Panc1 (cell line): ENCODE data around the gene DZIP1. TPM values are rescaled to one million over a fixed set of nuclear protein-coding genes. Genes with fewer than 3 reads are reported as not detected.
"Not testable (repeated sequence)": the region's sequence is repeated elsewhere in the genome, so short reads cannot be mapped to it uniquely, and the experiment has no call there.

Experiments used
- ATAC-seq: fragments of 200-7000 bp; cut with Tn5 transposase; 2 replicates; pipeline ENCODE4 v1.9.1; 2020; ENCODE audit warnings: mild to moderate bottlenecking, moderate library complexity
- Bru-seq: library from RNA; stranded (reverse); fragments of 400-500 nt; gene quantifications from one replicate; lab custom pipeline; 2021; lab: Mats Ljungman, UMichigan
- BruChase-seq, 2 experiments: library from RNA; stranded (reverse); fragments of 400-500 nt; gene quantifications; one replicate each; lab custom pipeline; 2021; lab: Mats Ljungman, UMichigan
- BruUV-seq: library from RNA; stranded (reverse); fragments of 400-500 nt; replicated peaks from 2 replicates; lab custom pipeline; 2021; lab: Mats Ljungman, UMichigan
- CTCF ChIA-PET: fragments of 300-600 bp; sonication (Branson Sonifier 250); formaldehyde crosslinking; loops from one replicate; lab custom pipeline; 2022; ENCODE audit warnings: antibody characterized with exemption; lab: Charles Lee
- POLR2A ChIA-PET: fragments of 300-600 bp; sonication (Branson Sonifier 250); formaldehyde crosslinking; loops from one replicate; lab custom pipeline; 2022; ENCODE audit warnings: antibody characterized with exemption; lab: Charles Lee
- DNase-seq: peaks from one replicate; pipeline ENCODE4 v3.0.0-alpha.2; 2010; ENCODE audit warnings: low read depth, low spot score
- H3K27ac ChIP-seq: 2 replicates; pipeline ENCODE4 v1.5.1; 2011; ENCODE audit warnings: mild to moderate bottlenecking, low read length, inconsistent platforms
- H3K27me3 ChIP-seq: fragments of 200-500 bp; sonication (Bioruptor generic); 2 replicates; pipeline ENCODE4 v1.6.0; 2014; ENCODE audit warnings: low read length, inconsistent platforms; ENCODE audit not compliant: control insufficient read depth, insufficient read depth
- H3K36me3 ChIP-seq: fragments of 200-500 bp; sonication (Bioruptor generic); 2 replicates; pipeline ENCODE4 v1.5.1; 2014; ENCODE audit warnings: inconsistent platforms, mild to moderate bottlenecking, low read length, moderate library complexity; ENCODE audit not compliant: control insufficient read depth, insufficient read depth
- H3K4me1 ChIP-seq: 2 replicates; pipeline ENCODE4 v1.5.1; 2011; ENCODE audit warnings: inconsistent platforms, mild to moderate bottlenecking, low read length, moderate library complexity; ENCODE audit not compliant: control insufficient read depth, insufficient read depth
- H3K4me3 ChIP-seq, 2 experiments: 2 replicates each; pipeline ENCODE4 v1.5.1; 2011 to 2012; ENCODE audit warnings: low read depth in 2 of 2, low read length in 2 of 2, mild to moderate bottlenecking in 2 of 2, inconsistent platforms in 1 of 2, moderate library complexity in 1 of 2
- H3K9me3 ChIP-seq: fragments of 200-500 bp; sonication (Bioruptor generic); 2 replicates; pipeline ENCODE4 v1.5.1; 2014; ENCODE audit warnings: low read depth, mild to moderate bottlenecking, inconsistent platforms, low read length, moderate library complexity; ENCODE audit not compliant: control insufficient read depth, insufficient read depth
- POLR2AphosphoS5 ChIP-seq: IDR thresholded peaks from 2 replicates; pipeline ENCODE4 v1.6.1; 2012; ENCODE audit warnings: mild to moderate bottlenecking, low read depth, low read length, moderate library complexity
- SIN3A ChIP-seq: IDR thresholded peaks from 2 replicates; pipeline ENCODE4 v1.6.1; 2012; ENCODE audit warnings: low read depth, mild to moderate bottlenecking, low read length, moderate library complexity, borderline replicate concordance; ENCODE audit not compliant: insufficient read depth
- TCF7L2 ChIP-seq: IDR thresholded peaks from 2 replicates; pipeline ENCODE4 v1.6.1; 2011; ENCODE audit warnings: mild to moderate bottlenecking, low read depth, low read length, inconsistent platforms
- in situ Hi-C: cut with HindIII; loops from 2 replicates; pipeline ENCODE4 v1.10.0; 2016; ENCODE audit warnings: low sequenced_read_pairs, low pct_unique_long_range_greater_than_20kb
- intact Hi-C: fragments of 100-400 bp; cut with micrococcal nuclease; formaldehyde crosslinking; loops from one replicate; pipeline ENCODE4 v1.10.0; 2022; ENCODE audit not compliant: unreplicated experiment
- long read RNA-seq: library from polyadenylated mRNA; unstranded; transcript quantifications from one replicate; pipeline ENCODE4 v2.0.0, GENCODE V29; 2021; ENCODE audit not compliant: unreplicated experiment
- polyA plus RNA-seq: library from polyadenylated mRNA; unstranded; fragments of >200 nt; gene quantifications from one replicate; pipeline ENCODE4 v1.2.1, GENCODE V29; 2012; ENCODE audit warnings: missing spikeins; ENCODE audit not compliant: insufficient read length
- total RNA-seq: library from RNA; stranded (reverse); gene quantifications from one replicate; pipeline ENCODE4 v1.2.1, GENCODE V29; 2021; ENCODE audit not compliant: unreplicated experiment
- TF ChIP-seq, protein P1 (sequence below), 2 experiments: IDR thresholded peaks; 2 replicates each; pipeline ENCODE4 v1.6.1; 2011 to 2012; ENCODE audit warnings: low read depth in 2 of 2, control low read depth in 1 of 2, low read length in 1 of 2, mild to moderate bottlenecking in 1 of 2, moderate library complexity in 1 of 2; ENCODE audit not compliant: insufficient read depth in 1 of 2
- TF ChIP-seq, protein P2 (sequence below): fragments of 450-650 bp; IDR thresholded peaks from 2 replicates; pipeline ENCODE4 v1.5.1; 2017; ENCODE audit warnings: mild to moderate bottlenecking

DZIP1 gene, protein sequence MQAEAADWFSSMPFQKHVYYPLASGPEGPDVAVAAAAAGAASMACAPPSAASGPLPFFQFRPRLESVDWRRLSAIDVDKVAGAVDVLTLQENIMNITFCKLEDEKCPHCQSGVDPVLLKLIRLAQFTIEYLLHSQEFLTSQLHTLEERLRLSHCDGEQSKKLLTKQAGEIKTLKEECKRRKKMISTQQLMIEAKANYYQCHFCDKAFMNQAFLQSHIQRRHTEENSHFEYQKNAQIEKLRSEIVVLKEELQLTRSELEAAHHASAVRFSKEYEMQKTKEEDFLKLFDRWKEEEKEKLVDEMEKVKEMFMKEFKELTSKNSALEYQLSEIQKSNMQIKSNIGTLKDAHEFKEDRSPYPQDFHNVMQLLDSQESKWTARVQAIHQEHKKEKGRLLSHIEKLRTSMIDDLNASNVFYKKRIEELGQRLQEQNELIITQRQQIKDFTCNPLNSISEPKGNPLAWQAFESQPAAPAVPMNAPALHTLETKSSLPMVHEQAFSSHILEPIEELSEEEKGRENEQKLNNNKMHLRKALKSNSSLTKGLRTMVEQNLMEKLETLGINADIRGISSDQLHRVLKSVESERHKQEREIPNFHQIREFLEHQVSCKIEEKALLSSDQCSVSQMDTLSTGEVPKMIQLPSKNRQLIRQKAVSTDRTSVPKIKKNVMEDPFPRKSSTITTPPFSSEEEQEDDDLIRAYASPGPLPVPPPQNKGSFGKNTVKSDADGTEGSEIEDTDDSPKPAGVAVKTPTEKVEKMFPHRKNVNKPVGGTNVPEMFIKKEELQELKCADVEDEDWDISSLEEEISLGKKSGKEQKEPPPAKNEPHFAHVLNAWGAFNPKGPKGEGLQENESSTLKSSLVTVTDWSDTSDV
- 22.9 TPM for total RNA-seq
- polyA plus RNA-seq: 12.0 TPM
- Bru-seq, nascent RNA: percentile 67 among the genes with signal in this experiment
- BruChase-seq, experiment 1, labeled RNA remaining after a 2-hour chase: percentile 74 among the genes with signal in this experiment
- percentile 67 among the genes with signal in this experiment for BruChase-seq, experiment 2, labeled RNA remaining after a 6-hour chase
- long read RNA-seq, full-length matches to known transcripts: 1 of 18 reads
- long read RNA-seq, partial matches to known transcripts: 10 of 18 reads
- long read RNA-seq, other reads (novel, unspliced or antisense): 7 of 18 reads

DNA sequence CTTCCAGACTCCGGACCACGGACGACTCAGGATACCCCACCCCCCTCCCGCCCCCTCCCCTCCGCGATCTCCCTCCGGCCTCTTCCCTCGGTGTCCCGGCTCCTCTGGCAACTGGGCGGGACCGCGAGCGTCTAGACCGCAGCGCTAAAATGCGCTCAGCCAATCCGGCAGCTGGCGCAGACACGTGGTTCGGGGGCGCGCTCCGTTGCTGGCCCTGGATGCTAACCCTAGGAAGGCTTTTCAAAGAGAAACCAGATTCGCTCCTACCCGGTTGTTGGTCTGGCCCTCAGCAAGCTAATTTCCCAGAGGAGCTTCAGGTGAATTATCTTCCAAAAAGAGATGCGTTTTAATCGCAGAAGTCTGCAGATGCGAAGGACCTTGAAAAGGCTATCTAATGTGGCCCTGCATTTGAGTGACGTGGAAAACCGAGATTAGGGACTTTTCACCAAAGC is at the start of gene DZIP1:
TSS of gene DZIP1 (minus strand) at position 106 of the 452 bp plus-strand sequence. CDS start 2,677 bp downstream, outside the sequence.
- no TSS peak for BruUV-seq
- ATAC-seq: peak; percentile 99

DNA sequence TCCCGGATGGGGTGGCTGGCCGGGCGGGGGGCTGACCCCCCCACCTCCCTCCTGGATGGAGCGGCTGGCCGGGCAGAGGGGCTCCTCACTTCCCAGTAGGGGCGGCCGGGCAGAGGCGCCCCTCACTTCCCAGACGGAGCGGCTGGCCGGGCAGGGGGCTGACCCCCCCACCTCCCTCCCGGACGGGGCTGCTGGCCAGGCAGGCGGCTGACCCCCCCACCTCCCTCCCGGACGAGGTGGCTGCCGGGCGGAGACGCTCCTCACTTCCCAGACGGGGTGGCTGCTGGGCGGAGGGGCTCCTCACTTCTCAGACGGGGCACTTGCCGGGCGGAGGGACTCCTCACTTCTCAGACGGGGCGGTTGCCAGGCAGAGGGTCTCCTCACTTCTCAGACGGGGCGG is 46.5 kb upstream of the DZIP1 start:
- POLR2A ChIA-PET, intact Hi-C loops, H3K4me1 ChIP-seq, CTCF ChIA-PET, H3K36me3 ChIP-seq, H3K4me3 ChIP-seq, H3K27ac ChIP-seq, BruUV-seq, H3K27me3 ChIP-seq, ATAC-seq, DNase-seq, in situ Hi-C loops, H3K9me3 ChIP-seq: not testable (repeated sequence)

More for the DNA sequence above, at the start of gene DZIP1:
- Histone ChIP-seq H3K9me3 (no peaks in the 10 kb centered on the region), H3K36me3 (no peaks in the 10 kb centered on the region), H3K4me1 (0 out of 2 replicates have a peak, but pooled peaks cover 5% of the 10 kb centered on the region), H3K27me3 (no peaks in the 10 kb centered on the region), H3K27ac (peak within 1 kb of the TSS; percentile 90), H3K4me3 (peak within 1 kb of the TSS; percentile 67 to 79)
- ChIA-PET CTCF (no interaction called here), POLR2A (no interaction called here)
- peak; percentile 12 for DNase-seq
- in situ Hi-C loops: no loop called here
- TF ChIP-seq SIN3A: no peak
- TF ChIP-seq, protein P1, sequence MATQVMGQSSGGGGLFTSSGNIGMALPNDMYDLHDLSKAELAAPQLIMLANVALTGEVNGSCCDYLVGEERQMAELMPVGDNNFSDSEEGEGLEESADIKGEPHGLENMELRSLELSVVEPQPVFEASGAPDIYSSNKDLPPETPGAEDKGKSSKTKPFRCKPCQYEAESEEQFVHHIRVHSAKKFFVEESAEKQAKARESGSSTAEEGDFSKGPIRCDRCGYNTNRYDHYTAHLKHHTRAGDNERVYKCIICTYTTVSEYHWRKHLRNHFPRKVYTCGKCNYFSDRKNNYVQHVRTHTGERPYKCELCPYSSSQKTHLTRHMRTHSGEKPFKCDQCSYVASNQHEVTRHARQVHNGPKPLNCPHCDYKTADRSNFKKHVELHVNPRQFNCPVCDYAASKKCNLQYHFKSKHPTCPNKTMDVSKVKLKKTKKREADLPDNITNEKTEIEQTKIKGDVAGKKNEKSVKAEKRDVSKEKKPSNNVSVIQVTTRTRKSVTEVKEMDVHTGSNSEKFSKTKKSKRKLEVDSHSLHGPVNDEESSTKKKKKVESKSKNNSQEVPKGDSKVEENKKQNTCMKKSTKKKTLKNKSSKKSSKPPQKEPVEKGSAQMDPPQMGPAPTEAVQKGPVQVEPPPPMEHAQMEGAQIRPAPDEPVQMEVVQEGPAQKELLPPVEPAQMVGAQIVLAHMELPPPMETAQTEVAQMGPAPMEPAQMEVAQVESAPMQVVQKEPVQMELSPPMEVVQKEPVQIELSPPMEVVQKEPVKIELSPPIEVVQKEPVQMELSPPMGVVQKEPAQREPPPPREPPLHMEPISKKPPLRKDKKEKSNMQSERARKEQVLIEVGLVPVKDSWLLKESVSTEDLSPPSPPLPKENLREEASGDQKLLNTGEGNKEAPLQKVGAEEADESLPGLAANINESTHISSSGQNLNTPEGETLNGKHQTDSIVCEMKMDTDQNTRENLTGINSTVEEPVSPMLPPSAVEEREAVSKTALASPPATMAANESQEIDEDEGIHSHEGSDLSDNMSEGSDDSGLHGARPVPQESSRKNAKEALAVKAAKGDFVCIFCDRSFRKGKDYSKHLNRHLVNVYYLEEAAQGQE (IDR thresholded peaks at IDR 0.05; ENCODE audit: insufficient read depth in 1 of 2, low read depth in 2 of 2, low read length in 1 of 2): no peak
- no peak for TF ChIP-seq POLR2AphosphoS5
- TF ChIP-seq, protein P2, sequence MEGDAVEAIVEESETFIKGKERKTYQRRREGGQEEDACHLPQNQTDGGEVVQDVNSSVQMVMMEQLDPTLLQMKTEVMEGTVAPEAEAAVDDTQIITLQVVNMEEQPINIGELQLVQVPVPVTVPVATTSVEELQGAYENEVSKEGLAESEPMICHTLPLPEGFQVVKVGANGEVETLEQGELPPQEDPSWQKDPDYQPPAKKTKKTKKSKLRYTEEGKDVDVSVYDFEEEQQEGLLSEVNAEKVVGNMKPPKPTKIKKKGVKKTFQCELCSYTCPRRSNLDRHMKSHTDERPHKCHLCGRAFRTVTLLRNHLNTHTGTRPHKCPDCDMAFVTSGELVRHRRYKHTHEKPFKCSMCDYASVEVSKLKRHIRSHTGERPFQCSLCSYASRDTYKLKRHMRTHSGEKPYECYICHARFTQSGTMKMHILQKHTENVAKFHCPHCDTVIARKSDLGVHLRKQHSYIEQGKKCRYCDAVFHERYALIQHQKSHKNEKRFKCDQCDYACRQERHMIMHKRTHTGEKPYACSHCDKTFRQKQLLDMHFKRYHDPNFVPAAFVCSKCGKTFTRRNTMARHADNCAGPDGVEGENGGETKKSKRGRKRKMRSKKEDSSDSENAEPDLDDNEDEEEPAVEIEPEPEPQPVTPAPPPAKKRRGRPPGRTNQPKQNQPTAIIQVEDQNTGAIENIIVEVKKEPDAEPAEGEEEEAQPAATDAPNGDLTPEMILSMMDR: no peak
- TF ChIP-seq TCF7L2: no peak
- intact Hi-C loops: no loop called here
